HepG2 (cell line): ENCODE data around the gene TTLL11. TPM values are rescaled to one million over a fixed set of nuclear protein-coding genes. Genes with fewer than 3 reads are reported as not detected.

Experiments
- ATAC-seq: fragments of 200-7000 bp; cut with Tn5 transposase; 3 replicates; pipeline ENCODE4 v1.9.1; 2020; ENCODE audit warnings: mild to moderate bottlenecking, moderate library complexity
- BruUV-seq: library from RNA; stranded (reverse); fragments of 400-500 nt; replicated peaks from 2 replicates; lab custom pipeline; 2021; lab: Mats Ljungman, UMichigan
- CTCF ChIA-PET: fragments of 300-600 bp; formaldehyde crosslinking; extraction: SDS; loops from one replicate; lab custom pipeline; 2021; ENCODE audit warnings: low total read pairs, inconsistent platforms, low intra/inter-chr PET ratio; lab: Yijun Ruan, JAX
- POLR2A ChIA-PET: fragments of 350-600 bp; sonication (Branson Sonifier 250); formaldehyde crosslinking; loops from one replicate; lab custom pipeline; 2020; ENCODE audit warnings: antibody characterized with exemption, inconsistent platforms; lab: Yijun Ruan, JAX
- DNase-seq: peaks from one replicate; pipeline ENCODE4 v3.0.0-alpha.2; 2015; ENCODE audit warnings: low spot score
- FAIRE-seq: peaks from 3 replicates; lab custom pipeline; 2011; peaks lifted over from hg19 to GRCh38; lab: Jason Lieb, UNC
- H2AFZ ChIP-seq: one replicate; pipeline ENCODE4 v1.6.1; 2011; ENCODE audit warnings: low read length, inconsistent platforms
- H3K27ac ChIP-seq: fragments of 300-600 bp; 3 replicates; pipeline ENCODE4 v1.8.0; 2011; ENCODE audit warnings: mixed run types, mild to moderate bottlenecking, mixed read lengths, low read length, inconsistent platforms; ENCODE audit not compliant: insufficient read depth; ENCODE audit errors: extremely low read length
- H3K27me3 ChIP-seq, 2 experiments: fragments of 200-600 bp in 1 of 2; 2 replicates in 1 of 2; 3 replicates in 1 of 2; pipeline versions ENCODE4 v1.6.0 to v1.8.0; 2011; ENCODE audit warnings: low read length in 2 of 2, mild to moderate bottlenecking in 2 of 2, moderate library complexity in 2 of 2, inconsistent platforms in 1 of 2; ENCODE audit not compliant: insufficient read depth in 2 of 2, control insufficient read depth in 1 of 2
- H3K36me3 ChIP-seq, 2 experiments: fragments of 200-600 bp in 1 of 2; replicated peaks in 1 of 2; 2 replicates in 1 of 2; 3 replicates in 1 of 2; pipeline versions ENCODE4 v1.5.1 to v1.8.0; 2011; ENCODE audit warnings: low read length in 2 of 2, inconsistent platforms in 1 of 2; ENCODE audit not compliant: insufficient read depth in 2 of 2, control insufficient read depth in 1 of 2
- H3K4me1 ChIP-seq: 2 replicates; pipeline ENCODE4 v1.5.1; 2012; ENCODE audit warnings: low read length, inconsistent platforms; ENCODE audit not compliant: insufficient read depth
- H3K4me2 ChIP-seq: 2 replicates; pipeline ENCODE4 v1.6.0; 2011; ENCODE audit warnings: low read depth, low read length, inconsistent platforms
- H3K4me3 ChIP-seq, 3 experiments: fragments of 200-600 bp in 1 of 3; sonication (generic), shearing (Covaris generic) in 1 of 3; replicated peaks in 1 of 3; 2 replicates each; pipeline ENCODE4 v1.5.1; 2011 to 2016; ENCODE audit warnings: low read length in 3 of 3, inconsistent platforms in 2 of 3, low read depth in 2 of 3, mild to moderate bottlenecking in 2 of 3, control low read depth in 1 of 3, mixed read lengths in 1 of 3; ENCODE audit not compliant: insufficient read depth in 1 of 3
- H3K79me2 ChIP-seq: one replicate; pipeline ENCODE4 v1.6.1; 2011; ENCODE audit warnings: low read length, inconsistent platforms; ENCODE audit not compliant: insufficient read depth
- H3K9ac ChIP-seq: 2 replicates; pipeline ENCODE4 v1.6.0; 2011; ENCODE audit warnings: mild to moderate bottlenecking, low read depth, low read length, inconsistent platforms; ENCODE audit not compliant: insufficient read depth
- H3K9me3 ChIP-seq: 2 replicates; pipeline ENCODE4 v1.5.1; 2012; ENCODE audit warnings: mild to moderate bottlenecking, low read length
- H4K20me1 ChIP-seq: 2 replicates; pipeline ENCODE4 v1.6.0; 2011; ENCODE audit warnings: inconsistent platforms, mild to moderate bottlenecking, low read length, moderate library complexity; ENCODE audit not compliant: insufficient read depth
- EZH2 ChIP-seq: conservative IDR thresholded peaks from 2 replicates; pipeline ENCODE4 v1.6.1; 2012; ENCODE audit warnings: mild to moderate bottlenecking, low read depth, low read length, moderate library complexity
- FLYWCH1 ChIP-seq: sonication (generic); formaldehyde crosslinking; IDR thresholded peaks from 2 replicates; pipeline ENCODE4 v1.8.1; 2023; ENCODE audit warnings: mild to moderate bottlenecking, missing genetic modification reagents
- HNRNPK ChIP-seq: fragments of 200-400 bp; formaldehyde crosslinking; IDR thresholded peaks from 2 replicates; pipeline ENCODE4 v1.6.1; 2018; ENCODE audit warnings: low read length, low read depth, moderate library complexity, mild to moderate bottlenecking; ENCODE audit not compliant: poor library complexity, severe bottlenecking
- HOXD1 ChIP-seq: sonication (generic); formaldehyde crosslinking; IDR thresholded peaks from 2 replicates; pipeline ENCODE4 v1.5.0; 2020; ENCODE audit warnings: missing genetic modification reagents
- JUND ChIP-seq: sonication (generic); formaldehyde crosslinking; IDR thresholded peaks from 2 replicates; pipeline ENCODE4 v1.8.0; 2022; ENCODE audit warnings: mild to moderate bottlenecking, missing genetic modification reagents
- RERE ChIP-seq: IDR thresholded peaks from 2 replicates; pipeline ENCODE4 v1.6.1; 2016; ENCODE audit warnings: low read depth, missing genetic modification reagents, missing compliant biosample characterization
- RNF219 ChIP-seq: sonication (generic); formaldehyde crosslinking; IDR thresholded peaks from 2 replicates; pipeline ENCODE4 v1.5.0; 2020; ENCODE audit warnings: mild to moderate bottlenecking, missing genetic modification reagents
- WGBS: methylation state at CpG from one replicate; pipeline ENCODE4 v1.1.6; 2017; ENCODE audit warnings: low lambda C conversion rate; 5-methylcytosine and 5-hydroxymethylcytosine counted together
- in situ Hi-C: cut with HindIII; loops from 2 replicates; pipeline ENCODE4 v1.10.0; 2017; ENCODE audit warnings: low pct_unique_long_range_greater_than_20kb; ENCODE audit not compliant: extremely low pct_ligation_motif_present
- intact Hi-C: fragments of 100-400 bp; cut with micrococcal nuclease; formaldehyde crosslinking; loops from one replicate; pipeline ENCODE4 v1.10.0; 2022; ENCODE audit not compliant: unreplicated experiment
- polyA plus RNA-seq, 8 experiments: library from polyadenylated mRNA; depleted of rRNA in 3 of 8; stranded (reverse) in 7 of 8; unstranded in 1 of 8; fragments of >200 nt; fragmentation: Illumina TruSeq in 4 of 8; extraction: Trizol in 4 of 8; gene quantifications; 2 replicates each; pipeline versions ENCODE4 v1.2.1 to v1.2.3, GENCODE V29; 2011 to 2016; ENCODE audit warnings: low read depth in 4 of 8, missing spikeins in 1 of 8, mixed read lengths in 1 of 8; ENCODE audit not compliant: insufficient read depth in 1 of 8
- total RNA-seq, 5 experiments: library from RNA; depleted of rRNA; stranded (reverse); fragments of >200 nt; fragmentation: Illumina TruSeq; extraction: Trizol; gene quantifications; 2 replicates each; pipeline ENCODE4 v1.2.3, GENCODE V29; 2016; ENCODE audit warnings: low read depth in 1 of 5
- TF ChIP-seq, protein P1 (sequence below): sonication (generic); formaldehyde crosslinking; IDR thresholded peaks from 2 replicates; pipeline ENCODE4 v1.5.0; 2020; ENCODE audit warnings: missing genetic modification reagents

Gene TTLL11
- total and polyA plus RNA-seq, 2 of the 13 experiments (the other 11 are each of a cell fraction or from before 2014, with no cell fraction given): 4.5 to 5.2 TPM

- BruUV-seq: no TSS peak
- H4K20me1 ChIP-seq: no peaks in the 10 kb centered on the region
- 38% methylated on average over 4 of the region's 4 CpGs for WGBS
- CTCF ChIA-PET: no interaction called here
- FAIRE-seq: no peak
- no peaks in the 10 kb centered on the region for H3K79me2 ChIP-seq
- in situ Hi-C loops: no loop called here
- no peaks in the 10 kb centered on the region for H3K9me3 ChIP-seq
- H2AFZ ChIP-seq: no peak overlapping the region
- intact Hi-C loops: no loop called here
- no peaks in the 10 kb centered on the region for H3K27me3 ChIP-seq
- no peak overlapping the region for H3K27ac ChIP-seq
- H3K9ac ChIP-seq: no peak overlapping the region
- H3K4me1 ChIP-seq: no peaks in the 10 kb centered on the region
- DNase-seq: no peak
- no peak overlapping the region for H3K4me3 ChIP-seq
- TF ChIP-seq HOXD1 (CRISPR knock-in tag) (no peak), HNRNPK (peak; percentile 44)
- TF ChIP-seq, all 625 proteins: peak for 1
- POLR2A ChIA-PET: no interaction called here
- no peak overlapping the region for H3K4me2 ChIP-seq
- no peaks in the 10 kb centered on the region for H3K36me3 ChIP-seq
- no peak for ATAC-seq
Measured at GRCh38 chr9:121917375-121918335, 175.5 kb downstream of the TTLL11 start.

DNA sequence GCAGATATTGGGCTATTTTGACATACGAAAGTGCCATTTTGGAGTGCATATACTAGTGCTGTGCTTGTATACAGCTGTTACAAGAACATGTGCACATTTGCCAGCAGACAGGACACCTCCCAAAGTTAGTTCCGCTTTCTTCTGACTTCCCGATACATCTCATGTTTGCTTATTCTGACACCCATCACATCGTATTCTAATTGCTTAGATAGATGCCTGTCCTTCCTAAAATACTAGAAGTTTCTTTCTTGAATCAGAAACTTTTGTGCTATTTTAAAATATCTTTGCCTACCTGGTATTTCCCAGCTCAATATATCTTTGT, 177.8 kb downstream of the TTLL11 start:
- Histone ChIP-seq H3K36me3 (no peaks in the 10 kb centered on the region), H3K4me3 (no peak overlapping the region), H3K27ac (no peak overlapping the region), H3K9ac (no peak overlapping the region), H3K9me3 (no peaks in the 10 kb centered on the region), H4K20me1 (no peaks in the 10 kb centered on the region), H3K79me2 (no peaks in the 10 kb centered on the region), H3K4me2 (no peak overlapping the region), H3K27me3 (no peaks in the 10 kb centered on the region), H2AFZ (no peak overlapping the region), H3K4me1 (no peaks in the 10 kb centered on the region)
- ATAC-seq (no peak), FAIRE-seq (no peak), DNase-seq (no peak)
- 74% methylated on average over 4 of the region's 4 CpGs for WGBS
- intact Hi-C loops: no loop called here
- ChIA-PET CTCF (no interaction called here), POLR2A (no interaction called here)
- no TSS peak for BruUV-seq
- in situ Hi-C loops: no loop called here
- TF ChIP-seq RERE (CRISPR knock-in tag): no peak
- TF ChIP-seq FLYWCH1 (CRISPR knock-in tag): no peak
- TF ChIP-seq EZH2: no peak
- TF ChIP-seq, protein P1, sequence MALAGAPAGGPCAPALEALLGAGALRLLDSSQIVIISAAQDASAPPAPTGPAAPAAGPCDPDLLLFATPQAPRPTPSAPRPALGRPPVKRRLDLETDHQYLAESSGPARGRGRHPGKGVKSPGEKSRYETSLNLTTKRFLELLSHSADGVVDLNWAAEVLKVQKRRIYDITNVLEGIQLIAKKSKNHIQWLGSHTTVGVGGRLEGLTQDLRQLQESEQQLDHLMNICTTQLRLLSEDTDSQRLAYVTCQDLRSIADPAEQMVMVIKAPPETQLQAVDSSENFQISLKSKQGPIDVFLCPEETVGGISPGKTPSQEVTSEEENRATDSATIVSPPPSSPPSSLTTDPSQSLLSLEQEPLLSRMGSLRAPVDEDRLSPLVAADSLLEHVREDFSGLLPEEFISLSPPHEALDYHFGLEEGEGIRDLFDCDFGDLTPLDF (CRISPR knock-in tag): no peak
- no peak for TF ChIP-seq JUND (CRISPR knock-in tag)
- no peak for TF ChIP-seq RNF219 (CRISPR knock-in tag)
